Measurements from ENCODE around the gene CAB39L.

CAB39L gene

DNA sequence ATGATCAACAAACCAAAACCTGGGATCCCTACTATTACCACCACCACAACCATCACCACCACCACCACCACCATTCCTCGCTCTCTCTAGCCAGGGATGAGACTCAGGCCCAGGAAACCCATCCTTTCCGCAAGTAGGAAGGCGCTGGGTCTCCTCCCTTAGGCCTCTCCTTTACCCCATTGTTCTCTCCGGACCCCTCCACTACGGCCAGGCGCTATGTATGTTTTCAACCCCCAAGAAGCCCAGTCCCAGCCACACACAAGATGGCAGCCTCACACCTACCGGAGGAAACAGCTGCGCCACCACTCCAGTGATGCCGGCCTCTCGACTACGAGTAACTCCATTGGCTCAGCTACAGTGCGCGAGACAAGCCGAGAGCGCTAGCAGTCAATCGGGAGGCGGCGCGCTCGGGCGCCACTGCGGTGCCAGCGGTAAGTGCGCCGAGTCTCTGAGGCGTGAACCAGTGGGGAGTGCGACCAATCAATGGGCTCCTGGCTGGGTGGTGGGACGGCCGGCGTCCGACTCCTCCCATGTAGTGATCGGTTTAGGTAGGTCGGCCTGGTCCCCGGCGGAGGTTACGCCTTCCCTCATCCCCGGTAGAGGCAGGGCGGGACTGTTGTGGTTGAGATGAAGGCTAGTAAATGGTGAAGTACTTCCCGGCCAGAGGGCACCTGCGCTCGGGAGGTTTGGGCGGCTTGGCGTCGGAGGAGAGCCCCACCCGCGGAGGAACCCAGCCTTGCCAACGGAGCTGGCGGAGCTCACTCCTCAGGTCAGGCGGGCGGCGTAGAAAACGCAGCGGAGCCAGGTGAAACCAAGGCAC is at the start of gene CAB39L, which contains the start of gene SETDB2:
Gene CAB39L (minus strand): TSS at position 361 of the 820 bp plus-strand sequence. CDS start 61,154 bp downstream, outside the sequence.
Gene SETDB2 (plus strand): TSS at position 571 of the 820 bp plus-strand sequence. CDS start 7,620 bp downstream, outside the sequence.
- DNase-seq: peak; percentile 98 to 99 (median 99)

DNA sequence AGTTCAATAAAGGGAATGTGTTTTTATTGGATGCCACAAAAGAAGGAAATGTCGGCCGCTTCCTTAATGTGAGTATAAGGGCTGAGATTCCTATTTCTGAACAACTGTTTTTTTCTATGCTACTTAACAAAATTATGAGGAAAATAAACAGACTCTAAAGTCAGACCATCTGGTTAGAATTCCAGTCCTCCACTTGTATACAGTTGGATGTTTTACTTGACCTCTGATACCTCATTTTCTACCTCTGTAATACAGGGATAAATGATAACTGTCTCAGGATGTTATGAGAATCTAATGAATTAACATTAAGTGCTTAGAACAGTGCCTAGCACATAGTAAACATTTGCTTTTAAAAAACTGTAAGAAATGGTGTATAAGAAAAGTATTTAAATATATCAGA is 44.7 kb upstream of the CAB39L start:
- no peak for DNase-seq

DNA sequence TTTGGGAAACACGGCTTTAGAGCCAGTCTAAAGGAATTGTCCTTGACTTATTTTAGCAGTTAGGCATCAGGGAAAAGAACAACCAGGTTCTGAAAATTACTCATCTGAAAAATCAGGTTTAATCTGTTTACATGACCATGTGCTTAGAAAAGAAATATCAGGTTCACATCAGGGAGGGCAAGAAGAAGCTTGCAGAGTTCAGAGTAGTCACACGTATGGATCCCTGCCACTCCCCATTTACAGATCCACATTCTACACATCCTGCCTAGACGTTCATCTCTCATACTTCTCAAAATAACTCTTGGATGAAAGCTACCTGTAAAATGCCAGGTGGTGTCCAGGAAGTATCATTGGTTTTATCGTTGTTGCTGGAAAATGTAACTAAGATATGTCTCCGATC is 37.9 kb upstream of the CAB39L start:
- DNase-seq: no peak

DNA sequence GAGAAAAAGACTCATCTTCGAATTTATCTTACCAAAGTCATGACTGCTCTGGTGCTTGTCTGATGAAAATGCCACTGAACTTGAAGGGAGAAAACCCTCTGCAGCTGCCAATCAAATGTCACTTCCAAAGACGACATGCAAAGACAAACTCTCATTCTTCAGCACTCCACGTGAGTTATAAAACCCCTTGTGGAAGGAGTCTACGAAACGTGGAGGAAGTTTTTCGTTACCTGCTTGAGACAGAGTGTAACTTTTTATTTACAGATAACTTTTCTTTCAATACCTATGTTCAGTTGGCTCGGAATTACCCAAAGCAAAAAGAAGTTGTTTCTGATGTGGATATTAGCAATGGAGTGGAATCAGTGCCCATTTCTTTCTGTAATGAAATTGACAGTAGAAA is 32.7 kb upstream of the CAB39L start:
- no peak for DNase-seq

DNA sequence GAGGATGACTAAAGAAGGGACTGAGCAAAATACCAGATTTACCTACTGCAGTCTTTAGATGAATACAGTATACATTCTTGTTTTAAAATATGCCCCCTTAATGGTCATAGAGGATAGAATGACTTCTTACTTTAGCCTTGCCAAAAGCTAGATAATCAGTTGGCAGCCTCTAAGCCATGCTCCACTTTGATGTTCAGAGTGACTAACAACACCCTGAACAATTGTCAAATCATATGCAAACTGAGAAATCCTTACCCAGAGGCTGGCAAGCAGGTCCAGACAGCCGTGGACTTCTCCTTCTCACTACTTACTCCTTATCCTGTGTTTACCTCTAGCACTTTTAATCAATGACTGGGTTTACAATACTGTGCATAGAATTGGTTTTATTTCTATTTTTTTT is 28.3 kb upstream of the CAB39L start:
- DNase-seq: no peak

DNA sequence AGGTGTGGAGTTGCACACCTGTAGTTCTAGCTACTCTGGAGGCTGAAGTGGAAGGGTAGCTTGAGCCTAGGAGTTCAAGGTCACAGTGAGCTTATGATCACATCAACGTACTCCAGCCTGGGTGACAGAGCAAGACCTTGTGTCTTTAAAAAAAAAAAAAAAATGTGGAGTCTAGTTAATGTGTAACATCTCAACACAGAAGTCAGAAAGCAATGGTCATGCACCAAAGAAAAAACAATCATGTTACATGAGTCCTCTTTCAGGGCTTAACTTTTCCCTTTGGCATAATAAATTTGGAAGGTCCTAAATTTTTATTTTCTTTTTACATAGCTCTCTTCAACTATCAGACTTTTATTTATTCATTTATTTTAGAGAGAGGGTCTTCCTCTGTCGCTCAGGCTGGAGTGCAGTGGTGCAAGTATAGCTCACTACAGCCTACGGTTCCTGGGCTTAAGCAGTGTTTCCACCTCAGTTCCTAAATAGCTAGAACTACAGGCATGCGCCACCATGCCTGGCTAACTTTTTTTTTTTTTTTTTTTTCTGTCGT is 22.5 kb upstream of the CAB39L start:
- no peak for DNase-seq

DNA sequence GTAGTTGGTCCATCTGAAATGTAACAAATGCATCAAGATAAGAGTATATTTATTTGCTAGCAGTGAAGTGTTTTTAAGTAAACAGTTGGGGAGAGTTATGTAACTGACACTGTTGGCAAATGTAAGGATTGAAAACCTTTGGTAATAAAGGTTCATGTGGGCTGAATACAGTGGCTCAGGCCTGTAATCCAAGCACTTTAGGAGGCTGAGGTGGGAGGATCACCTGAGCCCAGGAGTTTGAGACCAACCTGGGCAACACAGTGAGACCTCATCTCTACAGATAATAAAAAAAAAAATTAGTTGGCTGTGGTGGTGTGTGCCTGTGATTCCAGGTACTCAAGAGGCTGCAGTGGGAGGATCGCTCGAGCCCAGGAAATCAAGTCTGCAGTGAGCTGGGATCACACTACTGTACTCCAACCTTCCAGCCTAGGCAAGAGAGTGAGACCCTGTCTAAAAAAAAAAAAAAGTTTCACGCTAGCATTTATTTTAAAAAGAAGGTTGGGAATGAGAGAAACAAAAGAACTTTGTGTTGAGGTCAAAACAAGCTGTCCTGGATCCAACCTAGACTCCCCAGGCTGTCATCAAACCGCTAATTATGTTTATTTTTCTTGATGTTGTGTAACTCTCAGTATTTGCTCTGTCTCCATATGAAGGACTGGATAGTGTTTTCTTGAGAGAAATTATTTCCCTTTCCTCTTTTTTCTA is 20.9 kb upstream of the CAB39L start:
- no peak for DNase-seq

DNA sequence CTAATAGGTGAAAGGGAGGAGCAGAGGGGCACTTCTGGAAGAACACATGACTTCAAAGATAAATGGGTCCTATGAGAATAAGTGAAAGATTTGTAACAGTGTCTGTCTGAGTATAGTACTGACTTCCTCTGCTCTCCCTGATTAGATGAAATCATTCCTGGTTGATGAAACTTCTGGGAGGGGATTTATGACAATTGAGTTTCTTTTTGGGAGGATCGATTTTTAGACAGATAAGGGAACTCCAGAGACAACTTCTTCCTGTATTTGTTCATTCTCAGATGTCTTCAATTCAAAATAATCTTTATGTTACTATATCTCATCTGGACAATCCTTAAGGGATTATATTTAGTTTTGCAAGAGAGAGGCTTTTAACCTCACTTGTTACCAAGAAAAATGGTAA is 20.2 kb upstream of the CAB39L start:
- DNase-seq: peak in 1 of 3 donors; percentile 37

DNA sequence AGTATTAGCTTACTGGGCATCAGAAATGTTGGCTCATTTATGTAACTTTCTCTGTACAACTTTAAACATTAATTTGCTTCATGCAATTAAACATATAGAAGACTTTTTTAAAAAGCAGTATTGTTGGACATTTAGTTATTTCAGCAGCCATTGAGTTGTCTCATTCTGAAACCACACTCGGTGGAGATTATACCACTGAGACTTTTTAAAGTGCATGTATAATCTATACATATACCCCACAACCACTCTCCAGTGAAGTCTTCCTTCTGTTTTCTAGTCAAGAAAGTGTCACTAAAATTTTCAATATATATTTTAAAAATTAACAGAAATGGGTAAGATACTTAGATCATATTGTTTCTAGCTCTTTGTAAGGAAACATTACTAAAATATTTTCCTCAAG is 15.7 kb upstream of the CAB39L start:
- DNase-seq: no peak

DNA sequence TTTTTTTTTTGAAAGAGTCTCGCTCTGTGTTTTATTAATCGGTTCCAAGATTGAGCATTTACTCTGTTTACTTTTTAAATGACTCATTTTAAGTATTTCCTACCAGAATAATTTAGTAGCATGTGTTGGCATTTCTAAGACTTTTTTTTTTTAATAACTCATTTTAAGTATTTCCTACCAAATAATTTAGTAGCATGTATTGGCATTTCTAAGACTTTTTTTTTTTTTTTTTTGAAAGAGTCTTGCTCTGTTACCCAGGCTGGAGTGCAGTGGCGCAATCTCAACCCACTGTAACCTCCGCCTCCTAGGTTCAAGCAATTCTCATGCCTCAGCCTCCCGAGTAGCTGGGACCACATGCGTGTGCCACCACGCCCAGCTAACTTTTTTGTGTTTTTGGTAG is 13.4 kb upstream of the CAB39L start:
- DNase-seq: no peak

DNA sequence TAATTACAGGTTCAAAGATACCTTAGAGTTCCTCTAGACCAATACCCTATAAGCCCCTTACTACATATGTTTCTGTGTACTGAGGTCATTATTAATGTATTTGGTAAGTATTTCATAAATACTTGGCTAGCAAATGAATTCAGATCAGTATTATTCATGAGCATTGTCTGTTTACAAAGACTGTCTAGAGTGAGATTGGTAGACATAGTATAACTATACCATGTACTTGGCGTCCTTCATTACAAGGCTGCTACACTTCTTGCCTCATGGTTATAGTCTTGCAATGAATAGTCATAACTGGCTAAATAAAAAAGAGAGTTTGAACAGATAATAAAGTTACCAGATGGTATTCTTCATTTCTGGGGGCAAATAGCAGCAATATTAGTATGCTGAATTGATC is 12.3 kb upstream of the CAB39L start:
- no peak for DNase-seq

DNA sequence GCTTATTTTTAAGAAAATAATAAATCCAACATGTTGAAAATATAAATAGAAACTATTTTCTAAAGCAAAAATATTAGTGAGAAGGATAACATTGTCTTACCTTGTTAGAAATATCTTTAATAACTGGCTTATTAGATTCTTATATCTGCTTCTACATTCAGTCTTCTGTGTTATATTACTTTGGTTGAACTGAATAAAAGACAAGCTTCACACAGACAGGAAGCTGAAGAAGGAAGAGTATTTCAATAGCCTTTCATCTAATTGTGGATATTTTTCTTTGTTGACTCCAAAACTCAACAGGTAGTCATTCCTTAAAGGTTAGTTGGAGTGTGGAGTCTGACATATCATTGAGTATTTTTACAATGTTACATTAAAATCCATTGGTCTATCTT is 11.1 kb upstream of the CAB39L start:
- no peak for DNase-seq

DNA sequence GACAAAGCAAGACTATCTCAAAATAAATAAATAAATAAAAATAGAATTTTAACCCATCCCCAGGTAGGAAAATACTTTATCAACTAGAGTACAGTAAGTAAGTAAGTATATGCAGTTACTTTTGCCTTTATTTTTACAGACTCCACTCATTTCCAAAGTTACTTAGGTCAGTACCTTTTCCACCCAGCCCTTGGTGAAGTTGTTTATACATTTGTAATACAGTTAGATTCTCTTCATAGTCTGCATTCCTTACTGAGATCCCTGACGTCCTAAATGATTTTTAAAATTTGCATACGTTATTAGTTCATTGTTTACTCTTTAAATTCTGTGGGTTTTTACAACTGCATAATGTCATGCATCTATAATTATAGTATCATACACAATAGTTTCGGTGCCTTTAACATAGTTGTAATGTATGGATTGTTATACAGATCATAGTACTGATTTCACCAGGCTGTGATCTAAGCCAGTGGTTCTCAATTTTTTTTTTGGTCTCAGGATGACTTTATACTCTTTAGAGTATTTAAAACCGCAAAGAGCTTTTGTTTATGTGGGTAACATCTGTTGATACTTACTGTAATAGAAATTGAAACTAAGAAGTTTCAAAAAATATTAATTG is 10.6 kb upstream of the CAB39L start:
- DNase-seq: no peak

DNA sequence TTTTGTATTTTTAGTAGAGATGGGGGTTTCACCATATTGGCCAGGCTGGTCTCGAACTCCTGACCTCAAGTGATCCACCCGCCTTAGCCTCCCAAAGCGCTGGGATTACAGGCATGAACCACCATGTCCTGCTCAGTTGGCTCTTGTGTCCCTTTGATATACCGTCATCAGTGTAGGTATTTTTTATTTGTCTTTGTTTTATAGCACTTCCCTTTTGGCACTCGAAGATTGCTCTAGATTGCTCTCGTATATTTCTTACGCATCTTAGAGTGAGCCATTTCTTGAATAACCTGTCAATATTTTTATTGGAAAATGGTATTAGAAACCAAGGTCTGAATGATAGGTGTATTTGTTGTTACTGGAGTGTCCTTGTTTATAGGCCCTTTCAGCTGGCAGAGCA is 9.6 kb upstream of the CAB39L start:
- no peak for DNase-seq

DNA sequence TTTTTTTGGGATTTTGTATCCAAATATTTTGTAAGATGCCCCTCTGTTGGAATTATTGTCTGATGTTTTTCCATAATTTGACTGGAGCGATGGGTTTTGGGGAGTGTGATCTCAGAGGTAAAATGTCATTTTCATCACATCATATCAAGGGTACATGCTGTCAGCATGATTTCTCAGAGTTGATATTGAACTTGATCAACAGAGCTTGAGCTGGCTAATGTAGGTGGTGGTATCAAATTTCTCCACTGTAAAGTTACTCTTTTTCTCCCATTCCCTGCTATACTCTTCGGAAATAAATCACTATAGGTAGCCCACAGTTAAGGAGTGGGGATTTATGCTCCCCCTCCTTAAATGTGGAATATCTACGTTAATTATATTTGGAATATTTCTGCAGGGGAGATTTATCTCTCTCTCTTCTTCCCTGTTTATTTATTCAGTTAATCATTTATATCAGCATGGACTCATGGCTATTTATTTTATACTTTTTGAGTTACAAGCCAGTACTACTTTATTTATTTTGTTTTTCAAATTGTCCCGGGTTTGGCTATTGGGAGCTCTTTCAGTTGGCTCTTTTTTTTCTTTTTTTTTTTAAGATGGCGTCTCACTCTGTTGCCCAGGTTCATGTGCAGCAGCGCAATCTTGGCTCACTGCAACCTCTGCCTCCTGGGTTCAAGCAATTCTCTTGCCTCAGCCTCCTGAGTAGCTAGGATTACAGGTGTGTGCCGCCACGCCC is 9.0 kb upstream of the CAB39L start:
- no peak for DNase-seq

DNA sequence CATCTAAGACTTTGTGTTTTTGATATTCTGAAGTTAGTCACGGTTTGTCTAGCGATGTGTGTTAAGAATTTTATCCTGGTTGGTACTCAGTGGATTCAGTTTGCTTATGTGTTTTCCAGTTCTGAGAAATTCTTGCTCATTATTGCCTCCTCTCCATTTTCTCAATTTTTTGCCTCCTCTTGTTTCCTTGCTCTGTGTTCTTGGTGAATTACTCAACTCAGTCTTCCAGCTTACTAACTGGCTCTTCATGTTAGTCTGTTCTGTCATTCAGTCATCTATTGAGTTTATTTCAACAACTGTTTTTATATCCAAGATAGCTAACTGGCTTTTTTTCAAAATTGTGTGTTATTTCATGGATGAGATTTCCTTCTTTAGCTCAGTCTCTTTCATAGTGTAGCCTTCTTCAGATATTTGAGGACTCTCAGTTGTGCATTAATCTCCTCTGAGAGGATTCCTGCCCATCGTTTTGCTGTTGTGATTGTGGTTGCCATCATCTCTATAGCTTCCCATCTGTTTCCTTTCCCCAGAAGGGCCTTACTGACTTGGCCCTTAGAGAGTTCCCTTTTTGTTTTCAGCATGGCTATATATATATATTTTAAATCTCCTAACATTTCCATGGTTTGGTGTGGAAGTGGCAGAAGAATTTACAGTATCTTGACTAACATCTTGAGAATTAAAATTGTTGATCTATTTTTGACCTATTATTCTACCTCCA is 6.4 kb upstream of the CAB39L start:
- peak in 1 of 3 donors; percentile 22 for DNase-seq

DNA sequence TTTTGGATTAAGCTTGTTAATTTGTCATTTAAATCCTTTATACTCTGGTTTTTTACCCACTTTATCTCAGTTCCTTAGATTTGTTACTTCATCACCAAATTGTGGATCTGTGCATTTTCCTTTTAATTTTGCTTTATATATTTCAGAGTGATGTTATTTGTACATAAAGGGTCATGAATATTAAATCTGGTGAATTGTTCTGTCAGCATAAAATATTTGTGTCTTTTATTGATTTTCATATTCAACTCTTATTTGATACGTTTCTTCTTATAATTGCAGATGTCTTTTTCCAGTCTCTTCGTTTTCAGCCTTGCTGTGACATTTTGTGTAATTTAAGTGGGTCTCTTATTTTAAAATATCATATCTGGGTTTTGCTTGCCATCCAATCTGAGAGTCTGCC is 4.9 kb upstream of the CAB39L start:
- no peak for DNase-seq

DNA sequence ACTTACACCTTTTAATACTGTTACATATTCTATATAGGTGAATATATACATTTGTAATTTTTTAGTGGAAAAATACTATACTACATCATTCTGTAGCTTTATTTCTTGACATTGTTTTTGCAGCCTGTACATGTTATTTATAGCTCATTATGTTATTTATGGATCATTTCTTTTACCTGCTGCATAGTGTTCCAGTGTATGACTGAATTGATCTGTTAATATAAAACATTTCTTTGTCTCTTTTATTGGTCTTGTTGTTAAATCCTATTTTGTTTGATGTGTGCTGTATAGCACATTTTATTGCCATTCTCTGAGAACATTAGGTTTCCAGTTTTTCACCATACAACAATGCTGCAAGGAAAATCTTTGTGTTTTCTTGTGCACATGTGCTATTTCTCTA is 2.6 kb upstream of the CAB39L start:
- DNase-seq: no peak

DNA sequence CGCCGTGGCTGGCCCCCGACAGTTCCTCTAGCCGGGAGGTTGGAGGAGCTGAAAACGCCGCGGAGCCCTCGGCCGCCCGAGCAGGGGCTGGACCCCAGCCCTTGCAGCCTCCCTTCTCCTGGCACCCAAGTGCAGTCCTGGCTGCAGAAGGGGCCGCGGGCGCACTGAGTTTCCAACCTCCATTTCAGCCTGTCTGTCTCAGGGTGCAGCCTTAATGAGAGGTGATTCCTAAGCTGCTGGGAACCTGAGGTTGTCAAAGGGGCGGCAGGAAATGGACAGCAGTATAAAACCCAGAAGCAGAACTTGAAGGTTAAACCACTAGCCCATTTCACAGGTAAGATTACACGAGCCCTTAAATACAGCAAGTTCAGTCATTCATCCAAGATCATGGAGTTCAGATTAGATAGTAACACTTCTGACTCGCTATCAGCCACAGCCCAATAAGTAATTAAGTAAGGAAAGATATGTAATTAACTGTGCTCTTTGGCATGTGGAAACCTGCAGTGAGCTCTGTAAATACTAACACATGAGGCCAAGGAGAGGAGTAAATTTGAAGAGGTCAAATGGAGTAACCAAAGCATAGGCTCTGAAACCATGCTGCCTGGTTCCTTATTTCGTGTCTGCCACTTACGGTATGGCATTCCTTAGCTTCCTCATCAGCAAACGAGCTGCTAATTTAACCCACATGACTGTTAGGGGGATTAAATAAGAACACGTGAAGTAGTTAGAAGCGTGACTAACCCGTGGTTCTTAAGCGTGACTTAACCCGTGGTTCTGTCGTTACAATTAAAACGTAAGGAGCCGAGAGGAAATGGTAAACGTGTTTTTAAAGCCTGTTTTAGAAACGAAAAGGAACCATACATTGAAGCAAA is 896 bp upstream of the CAB39L start:
- peak; percentile 83 to 95 (median 92) for DNase-seq

DNA sequence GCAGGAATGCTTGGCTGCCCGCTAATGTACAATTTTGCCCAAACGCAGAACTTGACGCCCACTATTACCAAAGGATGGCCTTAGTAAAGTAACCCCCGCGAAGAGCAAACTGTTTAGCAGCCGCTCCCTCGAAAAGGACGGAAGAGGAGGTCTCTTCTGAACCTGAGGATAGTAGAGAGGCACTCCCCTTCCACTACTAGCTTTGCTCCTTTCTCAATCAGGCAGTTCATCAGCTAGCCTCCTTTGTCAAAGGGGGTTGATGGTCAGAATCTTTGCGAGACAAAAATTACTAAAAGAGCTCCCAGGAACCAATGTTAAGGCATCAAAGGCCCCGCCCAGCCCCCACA is 534 bp downstream of the CAB39L start:
- peak in 1 of 3 donors; percentile 20 for DNase-seq

DNA sequence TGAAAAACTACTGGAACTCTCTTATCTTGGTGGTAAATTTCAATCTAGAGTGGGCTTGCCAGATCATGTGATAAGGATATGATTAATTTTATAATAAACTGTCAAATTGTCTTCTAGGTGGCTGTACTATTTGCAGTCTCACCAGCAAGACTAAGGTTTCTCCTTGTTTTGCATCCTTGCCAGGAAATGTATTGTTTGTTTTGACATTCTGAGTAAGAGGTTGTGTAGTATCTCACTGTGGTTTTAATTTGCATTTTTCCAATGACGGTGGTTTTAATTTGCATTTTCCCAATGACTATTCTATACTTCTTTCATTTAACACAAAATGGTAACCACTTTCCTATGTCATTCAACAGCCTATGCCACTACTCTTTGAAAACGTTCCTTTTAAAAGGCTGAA is 2.0 kb downstream of the CAB39L start:
- no peak for DNase-seq
